GM21619 (cell line): Measurements from ENCODE around the gene METTL21C.

ENCODE experiments used
- ATAC-seq: cut with Tn5 transposase; IDR thresholded peaks from one replicate; pipeline ENCODE4 v1.9.1; 2021; ENCODE audit not compliant: unreplicated experiment

Gene METTL21C

DNA sequence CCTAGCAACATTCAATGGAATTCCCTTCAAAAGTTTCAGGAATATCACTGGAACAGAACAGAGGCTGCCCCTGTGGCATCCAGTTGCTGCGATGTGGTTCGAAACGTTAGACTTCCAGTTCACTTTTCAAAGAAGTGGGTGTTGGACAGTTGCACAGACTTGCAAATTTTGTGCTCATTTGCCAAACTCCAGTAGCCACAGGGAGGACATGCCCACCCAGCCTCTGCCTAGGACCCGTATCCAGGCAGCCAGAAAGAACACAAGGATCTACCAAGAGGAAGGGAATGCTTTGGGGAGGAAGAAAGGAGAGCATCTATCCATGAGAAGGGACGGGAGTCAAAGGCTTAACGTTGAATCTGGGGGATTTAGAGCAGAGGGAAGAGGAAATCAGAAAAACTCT is at the start of gene METTL21C:
Gene METTL21C (minus strand): TSS at position 108 of the 400 bp plus-strand sequence. CDS start 546 bp downstream, outside the sequence.
- no peak for ATAC-seq

GRCh38 chr13:102742506-102742905 is 47.7 kb upstream of the METTL21C start:
- ATAC-seq = no peak

- ATAC-seq = no peak
Measured at GRCh38 chr13:102742101-102742500, 47.3 kb upstream of the METTL21C start.

- ATAC-seq = no peak
Measured at GRCh38 chr13:102729560-102730270, 34.9 kb upstream of the METTL21C start.

GRCh38 chr13:102726430-102726829 is 31.6 kb upstream of the METTL21C start:
- peak; percentile 52 for ATAC-seq

GRCh38 chr13:102724923-102725322 is 30.1 kb upstream of the METTL21C start:
- peak; percentile 50 for ATAC-seq

- no peak for ATAC-seq
Measured at GRCh38 chr13:102721800-102722231, 27.0 kb upstream of the METTL21C start.

DNA sequence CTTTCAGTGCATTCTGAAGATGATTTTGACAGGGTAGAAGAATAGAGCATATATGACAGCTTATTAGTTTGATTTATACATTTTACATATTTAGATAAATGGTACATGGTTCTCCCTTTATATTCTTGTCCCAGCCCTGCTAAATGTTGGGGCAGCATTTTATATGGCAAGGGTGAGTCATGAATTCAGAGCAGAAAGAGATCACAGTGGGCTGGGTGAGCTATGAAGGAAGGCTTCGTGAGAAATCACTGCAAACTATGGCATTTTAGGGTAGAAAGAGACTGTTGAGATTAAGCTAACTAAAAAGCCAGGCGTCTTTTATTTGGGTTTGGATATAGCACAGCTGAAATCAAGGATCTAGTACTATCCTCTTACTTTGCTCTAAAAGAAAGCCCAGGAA is 23.9 kb upstream of the METTL21C start:
- no peak for ATAC-seq

- ATAC-seq = no peak
Measured at GRCh38 chr13:102715447-102715846, 20.6 kb upstream of the METTL21C start.

- ATAC-seq = no peak
Measured at GRCh38 chr13:102710261-102710679, 15.4 kb upstream of the METTL21C start.

GRCh38 chr13:102709536-102709935 is 14.7 kb upstream of the METTL21C start:
- no peak for ATAC-seq

GRCh38 chr13:102708991-102709390 is 14.1 kb upstream of the METTL21C start:
- ATAC-seq = no peak

- no peak for ATAC-seq
Measured at GRCh38 chr13:102708211-102708610, 13.4 kb upstream of the METTL21C start.

- no peak for ATAC-seq
Measured at GRCh38 chr13:102707467-102707866, 12.6 kb upstream of the METTL21C start.

GRCh38 chr13:102704238-102705058 is 9.6 kb upstream of the METTL21C start:
- ATAC-seq = no peak

DNA sequence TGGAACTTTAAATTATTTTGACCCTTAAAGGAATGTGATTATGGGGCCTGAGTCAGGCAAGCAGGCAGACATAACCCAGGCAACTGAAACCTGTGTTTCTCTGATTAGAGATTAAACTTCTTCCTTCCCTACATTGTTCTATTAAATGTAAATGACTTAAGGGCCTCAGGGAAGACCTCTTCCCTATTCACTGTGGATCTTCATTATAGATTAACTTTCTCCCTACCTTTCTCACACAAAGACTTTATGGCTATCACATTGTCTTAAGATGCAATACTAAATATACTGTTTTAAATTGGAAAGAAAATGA is 8.8 kb upstream of the METTL21C start:
- no peak for ATAC-seq

- no peak for ATAC-seq
Measured at GRCh38 chr13:102702965-102703725, 8.3 kb upstream of the METTL21C start.

DNA sequence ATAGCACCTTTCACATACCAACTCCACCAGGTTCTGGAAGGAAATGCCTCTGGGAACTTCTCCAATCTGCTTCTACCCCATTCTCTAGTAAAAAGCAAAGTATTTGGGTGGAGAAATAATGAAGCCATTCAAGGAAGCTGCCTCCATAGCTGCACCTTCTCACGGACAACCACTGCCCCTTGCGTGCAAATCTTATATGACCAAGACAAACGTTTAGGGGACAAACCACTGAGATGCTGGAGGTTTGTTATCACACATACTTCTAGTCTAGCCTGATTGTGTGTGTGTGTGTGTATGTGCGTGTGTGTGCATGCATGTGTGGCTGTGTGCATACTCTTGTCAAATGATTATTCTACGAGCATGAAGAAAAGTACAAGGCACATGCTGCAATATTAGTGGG is 6.5 kb upstream of the METTL21C start:
- ATAC-seq = no peak

DNA sequence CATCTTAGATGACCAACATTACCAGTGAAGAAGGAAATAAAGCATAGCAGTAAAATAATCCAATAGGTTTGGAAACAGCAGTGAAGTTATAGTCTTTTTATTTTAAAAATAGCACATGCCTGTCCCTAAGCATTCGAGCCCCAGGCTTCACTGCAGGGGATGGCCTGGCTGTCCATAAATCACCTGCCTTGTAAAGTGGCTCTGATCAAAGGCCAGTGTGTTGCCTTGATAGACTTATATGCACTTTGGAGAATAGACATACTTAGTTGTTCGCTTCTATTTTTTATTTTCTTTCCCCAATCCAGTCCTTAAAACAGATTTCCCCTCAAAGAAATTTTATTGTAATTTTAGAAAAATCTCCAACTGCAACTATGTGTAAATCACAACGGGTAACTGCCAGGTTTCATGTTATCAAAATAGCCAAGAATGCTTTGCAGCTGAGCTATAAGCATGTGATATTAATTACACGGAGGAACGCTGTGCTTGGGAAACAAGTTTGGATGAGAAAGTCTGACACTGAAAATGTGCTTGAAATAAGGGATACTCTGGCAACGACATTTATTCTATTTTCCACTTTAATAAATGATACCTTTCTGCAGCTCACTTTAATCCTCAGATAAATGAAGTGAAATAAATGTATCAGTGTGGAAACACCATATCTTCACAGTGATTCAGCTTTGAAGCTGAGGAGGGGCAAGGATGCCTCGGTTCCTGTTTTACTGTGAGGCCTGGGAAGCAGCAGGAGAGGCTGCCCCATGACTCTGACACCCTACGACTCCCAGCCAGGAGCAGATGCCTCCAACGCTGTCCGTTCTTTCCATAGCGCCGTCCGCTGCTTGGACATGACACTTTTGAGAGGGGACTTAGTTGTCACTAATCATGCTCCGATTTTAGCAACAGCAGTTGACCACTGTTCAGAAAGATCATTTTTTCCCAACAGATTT is 5.5 kb upstream of the METTL21C start:
- ATAC-seq = no peak

- no peak for ATAC-seq
Measured at GRCh38 chr13:102699504-102699903, 4.7 kb upstream of the METTL21C start.

- no peak for ATAC-seq
Measured at GRCh38 chr13:102698649-102698980, 3.8 kb upstream of the METTL21C start.
